Ureter (tissue), 1 donor: ENCODE measurements around the gene C1orf232. TPM values are rescaled to one million over a fixed set of nuclear protein-coding genes. Genes with fewer than 3 reads are reported as not detected.

Source experiments
- DNase-seq: peaks from one replicate; pipeline ENCODE4 v3.0.0-alpha.2; 2020; ENCODE audit warnings: low spot score
- total RNA-seq: library from RNA; stranded (reverse); gene quantifications from one replicate; pipeline ENCODE4 v1.2.4, GENCODE V29; 2023
- donor health status: DM: yes; HTN: yes; CAD: no.

Gene C1orf232
- not detected for total RNA-seq

- no peak for DNase-seq
Measured at GRCh38 chr1:26168410-26169197, at the start of gene C1orf232. C1orf232 (minus strand) TSS chr1:26168963; CDS start chr1:26168499, 464 bp downstream.

DNA sequence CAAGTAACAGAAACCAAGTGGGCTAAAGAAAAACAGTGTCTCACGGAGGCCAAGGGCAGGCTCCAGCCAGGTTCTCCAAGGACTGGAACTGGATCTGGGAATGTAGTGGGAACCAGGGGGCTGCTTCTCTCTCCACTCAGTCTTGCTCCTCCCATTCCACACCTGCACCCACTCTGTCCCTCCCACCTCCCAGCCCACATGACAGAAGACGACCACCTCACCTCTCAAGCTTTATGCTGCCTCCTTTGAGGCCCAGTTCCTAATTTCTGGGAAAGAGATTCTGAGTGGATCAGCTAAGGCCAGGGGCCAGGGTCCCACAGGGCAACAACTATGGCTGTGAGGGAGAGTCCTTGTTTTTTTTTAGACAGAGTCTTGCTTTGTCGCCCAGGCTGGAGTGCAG lies 46.5 kb upstream of the C1orf232 start:
- DNase-seq = no peak

GRCh38 chr1:26213335-26213905 lies 44.7 kb upstream of the C1orf232 start:
- no peak for DNase-seq

- no peak for DNase-seq
Measured at GRCh38 chr1:26212726-26213125, 44.0 kb upstream of the C1orf232 start.

- no peak for DNase-seq
Measured at GRCh38 chr1:26210147-26210870, 41.5 kb upstream of the C1orf232 start.

GRCh38 chr1:26203642-26204318 lies 35.0 kb upstream of the C1orf232 start:
- no peak for DNase-seq

GRCh38 chr1:26200413-26200812 lies 31.6 kb upstream of the C1orf232 start:
- no peak for DNase-seq

GRCh38 chr1:26197813-26198212 lies 29.1 kb upstream of the C1orf232 start:
- DNase-seq = no peak

- DNase-seq = no peak
Measured at GRCh38 chr1:26197301-26197700, 28.5 kb upstream of the C1orf232 start.

- no peak for DNase-seq
Measured at GRCh38 chr1:26195805-26196204, 27.0 kb upstream of the C1orf232 start.

DNA sequence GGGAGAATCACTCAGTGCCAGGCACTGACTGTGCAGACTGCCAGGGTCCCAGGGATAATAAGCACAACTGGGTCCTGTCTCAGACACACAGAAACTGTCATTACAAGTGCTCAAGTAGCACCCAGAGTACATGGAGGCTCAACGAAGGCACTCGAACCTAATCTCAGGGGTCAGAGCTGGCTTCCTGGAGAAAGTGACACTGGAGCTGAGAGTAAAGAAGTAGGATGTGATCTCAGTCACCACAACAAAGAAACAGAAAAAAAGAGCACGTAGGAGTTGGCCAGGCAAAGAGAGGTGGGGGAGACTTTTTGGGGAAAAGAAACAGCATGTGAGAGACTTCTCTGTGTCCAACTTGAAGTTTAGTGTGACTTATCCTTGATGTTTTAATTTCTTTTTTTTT lies 23.0 kb upstream of the C1orf232 start:
- DNase-seq = no peak

DNA sequence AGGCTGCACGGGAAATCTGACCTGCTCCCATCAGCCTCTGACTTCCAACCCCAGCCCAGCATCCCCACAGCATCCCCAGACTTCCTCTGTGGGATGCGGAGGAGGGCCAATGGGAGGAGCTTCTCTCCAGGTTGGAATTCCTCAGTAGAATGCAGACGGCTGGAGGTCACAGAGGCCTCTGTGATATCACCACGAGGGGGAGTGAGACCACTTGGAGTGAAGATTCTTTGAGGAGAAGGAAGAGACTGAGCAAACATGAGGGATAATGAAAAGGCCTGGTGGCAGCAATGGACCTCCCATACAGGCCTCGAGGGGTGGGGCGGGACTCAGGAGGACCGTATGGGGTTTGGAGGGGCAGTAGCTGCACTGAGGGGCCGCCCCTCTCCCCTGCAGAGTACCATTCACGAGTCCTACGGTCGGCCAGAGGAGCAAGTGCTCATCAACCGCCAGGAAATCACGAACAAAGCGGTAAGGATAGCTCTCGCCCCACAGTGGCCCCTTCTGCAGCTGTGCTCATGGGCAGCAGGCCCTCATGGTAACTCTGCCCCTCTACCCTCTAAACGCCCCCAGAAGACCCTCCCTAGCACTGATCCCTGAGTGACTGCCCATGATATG lies 21.7 kb upstream of the C1orf232 start, which contains the start of gene CATSPER4:
Gene CATSPER4, plus strand, starts transcription at position 230 of the 615 bp plus-strand sequence. Its CDS starts 26 bp downstream, at position 256.
- no peak for DNase-seq

DNA sequence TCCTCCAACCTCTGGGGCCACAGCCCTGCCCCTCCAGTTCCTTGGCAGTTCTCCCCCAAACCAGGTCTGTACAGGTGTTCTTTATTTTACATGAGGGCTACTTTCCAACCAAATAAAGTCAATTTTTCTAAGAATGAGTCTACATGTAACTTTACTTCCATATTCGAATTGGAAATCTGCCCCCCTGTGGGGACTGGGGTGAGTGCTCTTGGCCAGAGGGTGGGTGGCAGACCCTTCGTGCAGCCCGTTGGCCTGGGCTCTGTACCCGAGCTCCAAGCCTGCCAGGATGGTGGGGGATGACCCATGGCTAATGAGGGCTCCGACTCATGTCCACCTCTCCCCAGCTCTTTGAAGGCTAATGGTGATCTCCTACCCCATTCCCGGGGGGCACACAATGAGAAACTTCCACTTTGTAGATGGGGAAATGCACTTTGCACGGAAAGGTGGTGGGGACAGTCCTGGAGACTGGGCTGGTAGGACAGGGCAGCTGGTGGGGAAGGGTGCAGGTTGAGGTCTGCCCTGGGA lies 21.1 kb upstream of the C1orf232 start:
- no peak for DNase-seq

DNA sequence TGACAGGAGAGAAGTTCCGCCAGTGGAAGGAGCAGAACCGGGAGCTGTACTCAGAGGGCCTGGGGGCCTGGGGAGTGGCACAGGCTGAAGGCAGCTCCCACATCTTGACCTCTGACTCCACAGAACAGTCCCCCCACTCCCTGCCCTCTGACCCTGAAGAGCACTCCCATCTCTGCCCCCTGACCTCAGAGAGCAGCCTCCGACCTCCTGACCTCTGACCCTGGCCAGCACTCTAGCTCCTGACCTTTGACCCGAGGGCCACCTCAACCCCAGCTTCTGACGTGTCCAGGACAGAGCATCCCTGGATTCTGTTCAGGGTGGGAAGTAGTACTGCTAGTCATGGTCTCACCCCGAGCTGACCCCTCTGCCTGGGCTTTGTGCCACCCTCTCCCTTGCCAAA lies 20.6 kb upstream of the C1orf232 start:
- DNase-seq = no peak

DNA sequence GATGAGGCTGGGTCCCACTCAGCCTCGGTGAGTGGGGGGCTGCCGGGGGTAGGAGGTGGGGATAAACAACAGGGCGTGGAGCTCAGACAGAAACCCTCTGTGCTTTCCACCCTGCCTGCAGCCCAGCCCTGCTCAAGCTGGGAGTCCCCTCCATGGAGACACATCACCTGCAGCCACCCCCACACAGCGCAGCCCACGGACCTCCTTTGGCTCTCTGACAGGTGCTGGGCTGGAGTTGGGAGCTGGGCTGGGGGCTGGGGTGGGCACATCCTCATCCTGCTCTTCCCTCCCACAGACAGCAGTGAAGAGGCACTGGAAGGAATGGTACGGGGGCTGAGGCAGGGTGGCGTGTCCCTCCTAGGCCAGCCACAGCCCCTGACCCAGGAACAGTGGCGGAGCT lies 19.7 kb upstream of the C1orf232 start:
- no peak for DNase-seq

DNA sequence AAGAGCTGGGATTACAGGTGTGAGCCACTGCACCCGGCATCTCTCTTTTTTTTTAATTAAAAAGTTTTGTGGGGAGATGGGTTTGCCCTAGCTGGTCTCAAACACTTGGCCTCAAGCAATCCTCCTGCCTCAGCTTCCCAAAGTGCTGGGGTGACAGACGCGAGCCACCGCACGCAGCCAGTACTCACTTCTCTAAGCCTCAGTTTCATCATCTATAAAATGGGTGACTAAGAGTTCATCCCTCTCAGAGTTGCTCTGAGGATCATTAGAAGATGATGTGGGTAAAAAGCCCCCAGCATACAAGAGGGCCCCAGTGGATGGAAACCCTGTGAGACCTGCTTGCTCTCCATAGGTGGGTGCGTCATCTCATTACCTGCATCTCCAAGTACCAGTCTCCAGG lies 19.1 kb upstream of the C1orf232 start:
- DNase-seq = no peak

DNA sequence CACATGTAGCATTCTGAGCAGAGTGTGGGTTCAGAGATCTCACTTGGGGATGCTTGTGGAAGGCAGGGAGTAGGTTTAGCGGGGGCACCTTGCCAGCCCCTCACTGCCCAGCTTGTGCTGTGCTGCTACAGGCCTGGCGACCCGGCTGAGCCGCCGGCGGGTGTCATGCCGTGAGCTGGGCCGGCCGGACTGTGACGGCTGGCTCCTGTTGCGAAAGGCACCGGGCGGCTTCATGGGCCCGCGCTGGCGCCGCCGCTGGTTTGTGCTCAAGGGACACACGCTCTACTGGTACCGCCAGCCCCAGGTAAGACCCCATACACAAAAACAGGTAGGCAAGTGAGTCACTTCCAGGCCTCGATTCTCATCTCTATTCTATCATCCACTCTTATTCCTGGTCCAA lies 16.1 kb upstream of the C1orf232 start:
- DNase-seq = no peak

DNA sequence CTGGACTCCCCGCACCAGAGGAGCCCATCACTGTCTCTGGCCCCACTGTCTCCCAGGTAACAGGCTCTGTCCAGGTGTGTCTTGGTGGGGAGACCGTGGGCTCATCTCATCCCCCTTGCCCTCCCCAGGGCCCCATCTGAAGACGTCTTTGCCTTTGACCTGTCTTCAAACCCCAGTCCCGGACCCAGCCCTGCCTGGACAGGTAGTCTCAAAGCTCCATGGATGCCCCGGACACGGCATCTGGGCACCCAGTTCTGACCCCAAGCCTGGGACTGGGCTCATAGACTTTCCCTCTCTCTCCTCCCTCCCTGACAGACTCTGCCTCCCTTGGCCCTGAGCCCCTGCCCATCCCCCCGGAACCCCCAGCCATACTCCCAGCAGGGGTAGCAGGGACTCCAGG lies 15.3 kb upstream of the C1orf232 start:
- no peak for DNase-seq

GRCh38 chr1:26182383-26182696 lies 13.6 kb upstream of the C1orf232 start:
- DNase-seq = no peak

DNA sequence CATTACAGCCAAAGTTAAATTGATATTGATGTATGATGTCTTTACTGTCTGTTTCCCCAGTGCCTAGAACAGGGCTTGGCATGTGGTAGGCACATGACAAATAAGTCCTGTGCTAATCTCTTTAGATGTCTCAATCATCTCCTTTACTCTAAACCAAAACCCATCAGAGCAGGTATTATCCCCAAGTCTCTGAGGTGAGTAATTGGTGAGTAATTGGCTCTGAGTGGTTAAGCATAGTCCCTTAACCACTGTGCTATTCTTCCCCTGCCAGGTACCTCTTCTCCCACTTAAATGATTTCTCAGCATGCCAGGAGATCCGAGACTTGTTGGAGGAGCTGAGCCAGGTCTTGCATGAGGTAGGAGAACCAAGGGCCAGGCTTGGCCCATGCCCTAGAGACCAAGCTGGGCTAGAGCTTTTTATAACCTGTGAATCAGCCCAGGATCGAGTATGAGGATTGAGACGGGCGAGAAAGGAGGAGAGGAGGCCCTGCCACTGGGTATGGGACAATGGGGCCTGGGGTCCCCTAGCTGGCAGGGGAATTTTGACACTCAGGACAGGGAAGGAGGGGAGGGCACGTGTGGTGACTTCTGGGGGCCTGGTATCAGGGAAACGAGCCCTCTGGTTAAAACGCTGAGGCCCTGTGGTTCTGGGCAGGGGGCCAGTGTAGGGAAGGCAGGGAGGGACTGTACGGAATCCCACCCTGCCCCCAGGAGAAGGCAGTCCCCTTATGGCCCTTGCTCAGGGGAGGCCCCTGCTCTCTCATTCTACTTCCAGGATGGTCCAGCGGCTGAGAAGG lies 13.0 kb upstream of the C1orf232 start:
- no peak for DNase-seq

GRCh38 chr1:26180010-26180506 lies 11.3 kb upstream of the C1orf232 start:
- DNase-seq = no peak
